Measurements from ENCODE around the gene CD274. TPM values are rescaled to one million over a fixed set of nuclear protein-coding genes. Genes with fewer than 3 reads are reported as not detected.
"Not testable (repeated sequence)": the region's sequence is repeated elsewhere in the genome, so short reads cannot be mapped to it uniquely, and the experiment has no call there.

Gene CD274
- total and polyA plus RNA-seq, 9 donors, result 0.57 to 6.7 (median 1.5) TPM

DNA sequence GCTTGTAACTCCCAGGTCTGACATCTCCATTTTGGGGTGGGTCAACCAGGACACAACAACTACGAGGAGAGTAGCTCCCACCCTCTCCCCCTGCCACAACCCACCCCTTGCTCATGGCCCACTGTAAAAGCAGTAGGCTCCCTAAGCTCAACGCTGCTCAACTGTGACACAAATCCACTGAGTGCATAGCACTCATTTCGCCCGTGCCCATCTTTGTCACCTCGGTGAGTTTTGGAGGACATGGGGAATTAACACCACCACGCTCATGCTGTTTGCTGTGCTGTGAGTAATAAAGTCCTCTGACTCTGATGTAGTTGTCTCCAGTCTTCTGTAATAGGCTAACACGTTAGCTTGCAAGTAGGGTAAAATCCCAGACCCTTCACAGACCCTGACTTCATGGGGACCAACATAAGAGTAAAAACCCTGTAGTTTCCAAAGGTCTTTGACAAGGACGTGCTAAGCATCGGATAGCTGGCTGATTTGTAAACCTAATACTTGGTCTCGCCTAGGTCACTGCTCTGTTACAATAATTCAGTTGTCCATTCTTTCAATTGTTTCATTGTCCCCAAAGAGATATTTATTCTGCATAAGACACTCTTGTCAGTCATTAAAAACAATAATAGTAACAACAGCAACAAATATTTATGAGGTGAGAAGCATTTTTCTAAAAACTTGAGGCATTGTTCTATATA is 20.3 kb upstream of the CD274 start:
- H3K27me3 ChIP-seq, result no peaks in the 10 kb centered on the region
- H3K4me3 ChIP-seq, result no peak overlapping the region
- H3K9me3 ChIP-seq, result peaks cover 0 to 3% of the 10 kb centered on the region in 2 donors
- TF ChIP-seq, protein P1, sequence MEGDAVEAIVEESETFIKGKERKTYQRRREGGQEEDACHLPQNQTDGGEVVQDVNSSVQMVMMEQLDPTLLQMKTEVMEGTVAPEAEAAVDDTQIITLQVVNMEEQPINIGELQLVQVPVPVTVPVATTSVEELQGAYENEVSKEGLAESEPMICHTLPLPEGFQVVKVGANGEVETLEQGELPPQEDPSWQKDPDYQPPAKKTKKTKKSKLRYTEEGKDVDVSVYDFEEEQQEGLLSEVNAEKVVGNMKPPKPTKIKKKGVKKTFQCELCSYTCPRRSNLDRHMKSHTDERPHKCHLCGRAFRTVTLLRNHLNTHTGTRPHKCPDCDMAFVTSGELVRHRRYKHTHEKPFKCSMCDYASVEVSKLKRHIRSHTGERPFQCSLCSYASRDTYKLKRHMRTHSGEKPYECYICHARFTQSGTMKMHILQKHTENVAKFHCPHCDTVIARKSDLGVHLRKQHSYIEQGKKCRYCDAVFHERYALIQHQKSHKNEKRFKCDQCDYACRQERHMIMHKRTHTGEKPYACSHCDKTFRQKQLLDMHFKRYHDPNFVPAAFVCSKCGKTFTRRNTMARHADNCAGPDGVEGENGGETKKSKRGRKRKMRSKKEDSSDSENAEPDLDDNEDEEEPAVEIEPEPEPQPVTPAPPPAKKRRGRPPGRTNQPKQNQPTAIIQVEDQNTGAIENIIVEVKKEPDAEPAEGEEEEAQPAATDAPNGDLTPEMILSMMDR (IDR thresholded peaks at IDR 0.05), result no peak
- TF ChIP-seq EP300 (IDR thresholded peaks at IDR 0.05), result no peak
- no peak for TF ChIP-seq POLR2A (IDR thresholded peaks at IDR 0.05)
- no peaks in the 10 kb centered on the region for H3K4me1 ChIP-seq (ENCODE audit: insufficient read depth)
- intact Hi-C loops (cut with DNase I), result loop anchor here in 2 of 4 donors (10.0 kb wide), 2 partner anchors 675 to 1325 kb away; partner anchors contain the start of gene KDM4C (in 1 of the 2)
- no peak overlapping the region for H3K27ac ChIP-seq
- WGBS, 3 donors, result 94 to 95% (median 95%) methylated on average over 10 of the region's 10 CpGs
- H3K36me3 ChIP-seq, result no peaks in the 10 kb centered on the region
- no peak for DNase-seq

DNA sequence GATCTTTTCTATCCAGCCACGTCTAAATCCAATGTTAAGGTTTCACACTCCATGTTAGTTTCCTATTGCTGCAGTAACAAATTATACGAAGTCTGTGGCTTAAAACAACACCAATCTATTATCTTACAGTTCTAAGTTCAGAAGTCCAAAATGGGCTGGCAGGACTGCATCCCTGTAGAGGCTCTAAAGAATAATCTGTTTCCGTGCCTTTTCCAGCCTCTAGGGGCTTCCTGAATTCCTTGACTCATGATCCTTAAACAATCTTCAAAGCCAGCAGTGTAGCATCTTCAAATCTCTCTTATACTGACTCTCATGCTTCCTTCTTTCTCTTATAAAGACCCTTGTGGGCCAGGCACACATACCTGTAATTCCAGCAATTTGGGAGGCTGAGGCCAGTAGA is 19.4 kb upstream of the CD274 start:
- peaks cover 0 to 3% of the 10 kb centered on the region in 2 donors for H3K9me3 ChIP-seq
- no peaks in the 10 kb centered on the region for H3K27me3 ChIP-seq
- no peak overlapping the region for H3K27ac ChIP-seq
- no peaks in the 10 kb centered on the region for H3K36me3 ChIP-seq
- H3K4me3 ChIP-seq, result no peak overlapping the region
- H3K4me1 ChIP-seq (ENCODE audit: insufficient read depth), result no peaks in the 10 kb centered on the region
- intact Hi-C loops (cut with DNase I), result loop anchor here in 1 of 4 donors (10.0 kb wide), 2 partner anchors 676 to 1324 kb away; partner anchors contain the start of gene KDM4C
- no peak for TF ChIP-seq EP300 (IDR thresholded peaks at IDR 0.05)
- TF ChIP-seq POLR2A (IDR thresholded peaks at IDR 0.05), result no peak
- TF ChIP-seq, protein P1 (IDR thresholded peaks at IDR 0.05), result no peak
- WGBS, 3 donors, result 47 to 72% (median 49%) methylated on average over 3 of the region's 3 CpGs
- DNase-seq, result no peak

GRCh38 chr9:5432890-5433289 is 17.5 kb upstream of the CD274 start:
- not testable (repeated sequence) for H3K4me1 ChIP-seq (ENCODE audit: insufficient read depth); H3K36me3 ChIP-seq; H3K4me3 ChIP-seq; H3K27ac ChIP-seq; H3K27me3 ChIP-seq; H3K9me3 ChIP-seq; DNase-seq
- 95 to 97% (median 96%) methylated on average over 14 to 23 of the region's 24 CpGs for WGBS, 3 donors
- intact Hi-C loops (cut with DNase I), result loop anchor here in 1 of 4 donors (10.0 kb wide), 2 partner anchors 678 to 1322 kb away; partner anchors contain the start of gene KDM4C

DNA sequence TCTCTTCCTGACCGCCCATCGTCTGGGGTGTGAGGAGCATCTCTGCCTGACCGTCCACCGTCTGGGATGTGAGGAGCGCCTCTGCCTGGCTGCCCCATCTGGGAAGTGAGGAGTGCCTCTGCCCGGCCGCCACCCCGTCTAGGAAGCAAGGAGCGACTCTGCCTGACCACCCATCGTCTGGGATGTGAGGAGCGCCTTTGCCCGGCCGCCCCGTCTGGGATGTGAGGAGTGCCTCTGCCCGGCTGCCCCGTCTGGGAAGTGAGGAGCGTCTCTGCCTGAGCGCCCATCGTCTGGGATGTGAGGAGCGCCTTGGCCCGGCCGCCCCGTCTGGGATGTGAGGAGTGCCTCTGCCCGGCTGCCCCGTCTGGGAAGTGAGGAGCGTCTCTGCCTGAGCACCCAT is 17.0 kb upstream of the CD274 start:
- not testable (repeated sequence) for DNase-seq; H3K27ac ChIP-seq; H3K4me1 ChIP-seq (ENCODE audit: insufficient read depth); H3K4me3 ChIP-seq; H3K27me3 ChIP-seq; H3K36me3 ChIP-seq; H3K9me3 ChIP-seq
- intact Hi-C loops (cut with DNase I), result loop anchor here in 1 of 4 donors (10.0 kb wide), 2 partner anchors 679 to 1321 kb away; partner anchors contain the start of gene KDM4C
- 88 to 95% (median 91%) methylated on average over 26 of the region's 26 CpGs for WGBS, 3 donors

DNA sequence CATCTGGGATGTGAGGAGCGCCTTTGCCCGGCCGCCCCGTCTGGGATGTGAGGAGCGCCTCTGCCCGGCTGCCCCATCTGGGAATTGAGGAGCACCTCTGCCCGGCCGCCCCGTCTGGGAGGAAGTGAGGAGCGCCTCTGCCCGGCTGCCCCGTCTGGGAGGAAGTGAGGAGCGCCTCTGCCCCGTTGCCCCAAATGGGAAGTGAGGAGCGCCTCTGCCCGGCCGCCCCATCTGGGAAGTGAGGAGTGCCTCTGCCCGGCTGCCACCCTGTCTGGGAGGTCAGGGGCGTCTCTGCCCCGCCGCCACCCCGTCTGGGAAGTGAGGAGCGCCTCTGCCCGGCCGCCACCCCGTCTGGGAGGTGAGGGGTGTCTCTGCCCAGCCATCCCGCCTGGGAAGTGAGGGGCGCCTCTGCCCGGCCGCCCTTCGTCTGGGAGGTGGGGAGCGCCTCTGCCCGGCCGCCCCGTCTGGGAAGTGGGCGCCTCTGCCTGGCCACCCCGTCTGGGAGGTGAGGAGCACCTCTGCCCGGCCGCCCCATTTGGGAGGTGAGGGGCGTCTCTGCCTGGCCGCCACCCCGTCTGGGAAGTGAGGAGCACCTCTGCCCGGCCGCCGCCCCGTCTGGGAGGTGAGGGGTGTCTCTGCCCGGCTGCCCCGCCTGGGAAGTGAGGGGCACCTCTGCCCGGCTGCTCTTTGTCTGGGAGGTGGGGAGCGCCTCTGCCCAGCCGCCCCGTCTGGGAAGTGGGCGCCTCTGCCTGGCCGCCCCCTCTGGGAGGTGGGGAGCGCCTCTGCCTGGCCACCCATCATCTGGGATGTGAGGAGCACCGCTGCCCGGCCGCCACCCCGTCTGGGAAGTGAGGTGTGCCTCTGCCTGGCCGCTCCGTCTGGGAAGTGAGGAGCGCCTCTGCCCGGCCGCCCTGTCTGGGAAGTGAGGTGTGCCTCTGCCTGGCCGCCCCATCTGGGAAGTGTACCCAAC is 16.2 kb upstream of the CD274 start:
- H3K27me3 ChIP-seq; H3K4me3 ChIP-seq; H3K4me1 ChIP-seq (ENCODE audit: insufficient read depth); H3K27ac ChIP-seq; H3K36me3 ChIP-seq; H3K9me3 ChIP-seq; DNase-seq: not testable (repeated sequence)
- WGBS, 3 donors, result 94 to 97% (median 95%) methylated on average over 58 to 65 of the region's 65 CpGs
- intact Hi-C loops (cut with DNase I), result loop anchor here in 1 of 4 donors (10.0 kb wide), 2 partner anchors 679 to 1321 kb away; partner anchors contain the start of gene KDM4C
